HepG2 (cell line): Measurements from ENCODE around the gene BRPF1. TPM values are rescaled to one million over a fixed set of nuclear protein-coding genes. Genes with fewer than 3 reads are reported as not detected.

Experiments used
- AHR ChIP-seq: IDR thresholded peaks from 2 replicates; pipeline ENCODE4 v1.6.1; 2018; ENCODE audit warnings: missing genetic modification reagents, missing compliant biosample characterization
- ELF1 ChIP-seq: sonication (generic); formaldehyde crosslinking; IDR thresholded peaks from 2 replicates; pipeline ENCODE4 v1.4.0; 2020; ENCODE audit warnings: missing genetic modification reagents
- FOXK1 ChIP-seq: sonication (generic); formaldehyde crosslinking; IDR thresholded peaks from 2 replicates; pipeline ENCODE4 v1.4.0; 2020; ENCODE audit warnings: low read depth, missing genetic modification reagents, borderline replicate concordance
- GATAD1 ChIP-seq: IDR thresholded peaks from 2 replicates; pipeline ENCODE4 v1.6.1; 2016; ENCODE audit warnings: missing genetic modification reagents, missing compliant biosample characterization
- HCFC1 ChIP-seq: fragments of 150-350 bp; IDR thresholded peaks from 2 replicates; pipeline ENCODE4 v1.6.1; 2014; ENCODE audit warnings: low read depth, low read length
- HOXD1 ChIP-seq: sonication (generic); formaldehyde crosslinking; IDR thresholded peaks from 2 replicates; pipeline ENCODE4 v1.5.0; 2020; ENCODE audit warnings: missing genetic modification reagents
- KLF16 ChIP-seq, 2 experiments: sonication (generic) in 1 of 2; formaldehyde crosslinking in 1 of 2; IDR thresholded peaks; 2 replicates each; pipeline versions ENCODE4 v1.6.1 to v1.8.0; 2016 to 2023; ENCODE audit warnings: missing genetic modification reagents in 2 of 2, missing compliant biosample characterization in 1 of 2
- NCOR1 ChIP-seq: fragments of 200-600 bp; sonication (generic); IDR thresholded peaks from 2 replicates; pipeline ENCODE4 v1.7.0; 2017; ENCODE audit warnings: antibody characterized with exemption, low read length, borderline replicate concordance
- NR2F1 ChIP-seq, 2 experiments: fragments of 450-650 bp in 1 of 2; formaldehyde crosslinking in 1 of 2; IDR thresholded peaks; 2 replicates each; pipeline versions ENCODE4 v1.5.0 to v1.6.1; 2016 to 2020; ENCODE audit warnings: mild to moderate bottlenecking in 1 of 2, missing compliant biosample characterization in 1 of 2, missing genetic modification reagents in 1 of 2, moderate library complexity in 1 of 2
- PHF8 ChIP-seq: sonication (generic); formaldehyde crosslinking; IDR thresholded peaks from 2 replicates; pipeline ENCODE4 v1.5.0; 2020; ENCODE audit warnings: missing genetic modification reagents
- RARG ChIP-seq: sonication (generic); formaldehyde crosslinking; IDR thresholded peaks from 2 replicates; pipeline ENCODE4 v1.4.0; 2020; ENCODE audit warnings: low read depth, mild to moderate bottlenecking, missing genetic modification reagents
- REL ChIP-seq: sonication (generic); formaldehyde crosslinking; conservative IDR thresholded peaks from 2 replicates; pipeline ENCODE4 v1.8.0; 2022; ENCODE audit warnings: mild to moderate bottlenecking, missing genetic modification reagents, moderate library complexity
- SETDB1 ChIP-seq: sonication (generic); formaldehyde crosslinking; IDR thresholded peaks from 2 replicates; pipeline ENCODE4 v1.5.1; 2020; ENCODE audit warnings: missing genetic modification reagents, mild to moderate bottlenecking, borderline replicate concordance
- STAT6 ChIP-seq: sonication (generic); formaldehyde crosslinking; IDR thresholded peaks from 2 replicates; pipeline ENCODE4 v1.4.0; 2020; ENCODE audit warnings: missing genetic modification reagents, mild to moderate bottlenecking, borderline replicate concordance
- SUZ12 ChIP-seq: fragments of 150-350 bp; IDR thresholded peaks from 2 replicates; pipeline ENCODE4 v1.6.1; 2014; ENCODE audit warnings: low read depth, low read length
- ZFX ChIP-seq: sonication (generic); formaldehyde crosslinking; IDR thresholded peaks from 2 replicates; pipeline ENCODE4 v1.4.0; 2020; ENCODE audit warnings: mild to moderate bottlenecking, low read depth, missing genetic modification reagents, moderate library complexity
- ZMYM4 ChIP-seq: sonication (generic); formaldehyde crosslinking; IDR thresholded peaks from 2 replicates; pipeline ENCODE4 v1.8.1; 2023; ENCODE audit warnings: mild to moderate bottlenecking, missing genetic modification reagents
- ZNF121 ChIP-seq: sonication (generic); formaldehyde crosslinking; IDR thresholded peaks from 2 replicates; pipeline ENCODE4 v1.5.0; 2020; ENCODE audit warnings: mild to moderate bottlenecking, missing genetic modification reagents
- ZNF333 ChIP-seq: sonication (generic); formaldehyde crosslinking; IDR thresholded peaks from 2 replicates; pipeline ENCODE4 v1.4.0; 2020; ENCODE audit warnings: mild to moderate bottlenecking, missing genetic modification reagents, borderline replicate concordance
- ZNF609 ChIP-seq: sonication (generic); formaldehyde crosslinking; IDR thresholded peaks from 2 replicates; pipeline ENCODE4 v1.4.0; 2020; ENCODE audit warnings: mild to moderate bottlenecking, missing genetic modification reagents, borderline replicate concordance
- polyA plus RNA-seq, 8 experiments: library from polyadenylated mRNA; depleted of rRNA in 3 of 8; stranded (reverse) in 7 of 8; unstranded in 1 of 8; fragments of >200 nt; fragmentation: Illumina TruSeq in 4 of 8; extraction: Trizol in 4 of 8; gene quantifications; 2 replicates each; pipeline versions ENCODE4 v1.2.1 to v1.2.3, GENCODE V29; 2011 to 2016; ENCODE audit warnings: low read depth in 4 of 8, missing spikeins in 1 of 8, mixed read lengths in 1 of 8; ENCODE audit not compliant: insufficient read depth in 1 of 8
- total RNA-seq, 5 experiments: library from RNA; depleted of rRNA; stranded (reverse); fragments of >200 nt; fragmentation: Illumina TruSeq; extraction: Trizol; gene quantifications; 2 replicates each; pipeline ENCODE4 v1.2.3, GENCODE V29; 2016; ENCODE audit warnings: low read depth in 1 of 5
- TF ChIP-seq, protein P1 (sequence below): IDR thresholded peaks from 2 replicates; pipeline ENCODE4 v1.6.1; 2016; ENCODE audit warnings: low read depth

BRPF1 gene
- total and polyA plus RNA-seq, 2 of the 13 experiments (the other 11 are each of a cell fraction or from before 2014, with no cell fraction given) = 7.3 to 10.0 TPM

GRCh38 chr3:9792405-9793160 is 61.0 kb downstream of the BRPF1 start, which contains the start of the genes ARPC4 and TADA3 (continued):
- TF ChIP-seq REL (CRISPR knock-in tag) (peak; percentile 22; the same call in 1 of the 2 replicates), KLF16 (CRISPR knock-in tag; IDR thresholded peaks at IDR 0.05) (peak in 1 of 2 experiments; percentile 65; a peak in 1 of 4 replicates), NCOR1 (no peak), RARG (CRISPR knock-in tag) (no peak), ELF1 (CRISPR knock-in tag) (peak; percentile 96), ZNF121 (CRISPR knock-in tag) (no peak), ZMYM4 (CRISPR knock-in tag) (no peak; the same call in 1 of the 2 replicates), STAT6 (CRISPR knock-in tag) (no peak), ZNF333 (no peak), SETDB1 (no peak), HCFC1 (peak; percentile 36; the same call in 1 of the 2 replicates), NR2F1 (CRISPR knock-in tag; IDR thresholded peaks at IDR 0.05) (no peak), SUZ12 (no peak), ZFX (CRISPR knock-in tag) (peak; percentile 56; the same call in 1 of the 2 replicates), HOXD1 (CRISPR knock-in tag) (no peak), AHR (no peak), FOXK1 (peak; percentile 27; the same call in 1 of the 2 replicates), ZNF609 (CRISPR knock-in tag) (0 out of 2 replicates have a peak, but pooled peaks have one; percentile 44), GATAD1 (CRISPR knock-in tag) (peak; percentile 89), PHF8 (CRISPR knock-in tag) (peak; percentile 84)
- TF ChIP-seq, protein P1, sequence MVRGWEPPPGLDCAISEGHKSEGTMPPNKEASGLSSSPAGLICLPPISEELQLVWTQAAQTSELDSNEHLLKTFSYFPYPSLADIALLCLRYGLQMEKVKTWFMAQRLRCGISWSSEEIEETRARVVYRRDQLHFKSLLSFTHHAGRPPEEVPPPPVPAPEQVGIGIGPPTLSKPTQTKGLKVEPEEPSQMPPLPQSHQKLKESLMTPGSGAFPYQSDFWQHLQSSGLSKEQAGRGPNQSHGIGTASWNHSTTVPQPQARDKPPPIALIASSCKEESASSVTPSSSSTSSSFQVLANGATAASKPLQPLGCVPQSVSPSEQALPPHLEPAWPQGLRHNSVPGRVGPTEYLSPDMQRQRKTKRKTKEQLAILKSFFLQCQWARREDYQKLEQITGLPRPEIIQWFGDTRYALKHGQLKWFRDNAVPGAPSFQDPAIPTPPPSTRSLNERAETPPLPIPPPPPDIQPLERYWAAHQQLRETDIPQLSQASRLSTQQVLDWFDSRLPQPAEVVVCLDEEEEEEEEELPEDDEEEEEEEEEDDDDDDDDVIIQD (CRISPR knock-in tag) = no peak
